ENCODE measurements around the gene MAGI2. TPM values are rescaled to one million over a fixed set of nuclear protein-coding genes. Genes with fewer than 3 reads are reported as not detected.

Gene MAGI2
- total RNA-seq, 1 experiment from 2014 or later, result 14.3 TPM

GRCh38 chr7:78649236-78649635, 804.2 kb downstream of the MAGI2 start:
- Histone ChIP-seq H3K27ac (ENCODE audit: insufficient read length, low read depth, low read length) (no peak overlapping the region), H3K23me2 (ENCODE audit: insufficient read length, low read depth, low read length, poor library complexity, severe bottlenecking) (no peaks in the 10 kb centered on the region), H4K5ac (ENCODE audit: insufficient read length, low read depth, low read length) (no peak overlapping the region), H3K23ac (ENCODE audit: insufficient read length, low read depth, low read length) (no peak overlapping the region), H3K4ac (ENCODE audit: low read depth, low read length) (no peak overlapping the region), H4K91ac (ENCODE audit: insufficient read length, low read depth, low read length) (no peak overlapping the region), H3K4me2 (ENCODE audit: insufficient read depth, insufficient read length, low read length) (no peak overlapping the region), H2AFZ (ENCODE audit: low read length) (no peak overlapping the region), H3K9ac (ENCODE audit: extremely low read depth, insufficient read length, low read length) (no peak overlapping the region), H2BK15ac (ENCODE audit: low read depth, low read length) (no peak overlapping the region), H3K14ac (ENCODE audit: insufficient read depth, low read length) (no peak overlapping the region), H2AK5ac (ENCODE audit: insufficient read length, low read length) (no peak overlapping the region), H3K56ac (ENCODE audit: insufficient read length, low read depth, low read length) (no peak overlapping the region), H3K18ac (ENCODE audit: insufficient read length, low read depth, low read length) (no peak overlapping the region), H4K8ac (replicated peaks; ENCODE audit: insufficient read length, low read depth, low read length) (no peak overlapping the region), H3K79me1 (ENCODE audit: insufficient read depth, low read depth, low read length, poor library complexity, severe bottlenecking) (no peaks in the 10 kb centered on the region), H3K79me2 (ENCODE audit: insufficient read depth, low read length) (no peaks in the 10 kb centered on the region), H3K4me1 (ENCODE audit: insufficient read depth, low read length) (no peaks in the 10 kb centered on the region), H2BK20ac (ENCODE audit: low read depth, low read length, poor library complexity, severe bottlenecking) (no peak overlapping the region), H2BK5ac (ENCODE audit: insufficient read length, low read length) (no peak overlapping the region), H4K20me1 (ENCODE audit: control insufficient read depth, insufficient read depth, insufficient read length) (no peaks in the 10 kb centered on the region), H3K27me3 (ENCODE audit: insufficient read depth, low read length) (no peaks in the 10 kb centered on the region), H3T11ph (ENCODE audit: low read length) (no peak overlapping the region), H2BK12ac (ENCODE audit: insufficient read length, low read depth, low read length) (no peak overlapping the region), H3K9me3 (ENCODE audit: control insufficient read depth, low read depth, low read length) (no peaks in the 10 kb centered on the region), H2BK120ac (ENCODE audit: low read depth, low read length, poor library complexity, severe bottlenecking) (no peak overlapping the region)
- DNase-seq, result no peak
- H3K9me3 Mint-ChIP-seq, result peaks cover 8 to 10% of the 10 kb centered on the region in 2 experiments; a peak in 4 of 5 replicates
- no peaks in the 10 kb centered on the region for H3K27me3 Mint-ChIP-seq (ENCODE audit: low read depth)
- no CpG with 5 or more reads among the region's 2 CpGs for WGBS (ENCODE audit: extremely low coverage, insufficient read length, low lambda C conversion rate)
- H3K27ac Mint-ChIP-seq, result no peak overlapping the region
- TF ChIP-seq CTCF (conservative IDR thresholded peaks at IDR 0.05), result no peak
- H3K4me3 Mint-ChIP-seq, result no peak overlapping the region
- peaks cover 2 to 14% (median 11%) of the 10 kb centered on the region in 3 experiments; a peak in 5 of 7 replicates for H3K36me3 Mint-ChIP-seq (ENCODE audit: insufficient read depth in 1 of 3, low read depth in 3 of 3)
- peaks cover 20 to 26% of the 10 kb centered on the region in 2 experiments for H3K4me1 Mint-ChIP-seq
